Measurements from ENCODE around the gene SPINK6. TPM values are rescaled to one million over a fixed set of nuclear protein-coding genes. Genes with fewer than 3 reads are reported as not detected.

Gene SPINK6
- total and polyA plus RNA-seq, 7 donors = not detected

DNA sequence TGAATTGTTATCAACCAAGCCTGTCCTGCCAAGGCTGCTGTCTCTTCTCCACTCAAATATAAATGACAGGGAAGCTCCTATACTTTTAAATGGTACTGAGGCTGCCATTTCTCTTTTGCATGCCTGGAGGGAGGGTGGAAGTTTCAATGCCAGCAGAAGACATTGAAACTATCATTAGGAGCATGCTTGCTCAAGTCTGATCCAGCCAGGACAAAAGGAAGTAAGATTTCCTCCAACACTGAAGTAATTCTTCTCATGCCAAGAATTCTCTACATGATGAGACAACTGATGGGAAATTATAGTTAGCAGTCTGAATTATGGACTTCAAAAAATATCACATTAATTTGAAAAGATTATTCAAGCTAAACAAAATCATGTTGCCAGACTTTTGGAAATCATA is 5.4 kb downstream of the SPINK6 start:
- no peak overlapping the region for H3K27ac ChIP-seq
- TF ChIP-seq, protein P1, sequence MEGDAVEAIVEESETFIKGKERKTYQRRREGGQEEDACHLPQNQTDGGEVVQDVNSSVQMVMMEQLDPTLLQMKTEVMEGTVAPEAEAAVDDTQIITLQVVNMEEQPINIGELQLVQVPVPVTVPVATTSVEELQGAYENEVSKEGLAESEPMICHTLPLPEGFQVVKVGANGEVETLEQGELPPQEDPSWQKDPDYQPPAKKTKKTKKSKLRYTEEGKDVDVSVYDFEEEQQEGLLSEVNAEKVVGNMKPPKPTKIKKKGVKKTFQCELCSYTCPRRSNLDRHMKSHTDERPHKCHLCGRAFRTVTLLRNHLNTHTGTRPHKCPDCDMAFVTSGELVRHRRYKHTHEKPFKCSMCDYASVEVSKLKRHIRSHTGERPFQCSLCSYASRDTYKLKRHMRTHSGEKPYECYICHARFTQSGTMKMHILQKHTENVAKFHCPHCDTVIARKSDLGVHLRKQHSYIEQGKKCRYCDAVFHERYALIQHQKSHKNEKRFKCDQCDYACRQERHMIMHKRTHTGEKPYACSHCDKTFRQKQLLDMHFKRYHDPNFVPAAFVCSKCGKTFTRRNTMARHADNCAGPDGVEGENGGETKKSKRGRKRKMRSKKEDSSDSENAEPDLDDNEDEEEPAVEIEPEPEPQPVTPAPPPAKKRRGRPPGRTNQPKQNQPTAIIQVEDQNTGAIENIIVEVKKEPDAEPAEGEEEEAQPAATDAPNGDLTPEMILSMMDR (IDR thresholded peaks at IDR 0.05) = no peak
- DNase-seq (no peak), ATAC-seq (no peak)
- no peaks in the 10 kb centered on the region for H3K9me3 ChIP-seq
- H3K4me1 ChIP-seq = no peaks in the 10 kb centered on the region
- no peaks in the 10 kb centered on the region for H3K36me3 ChIP-seq (ENCODE audit: insufficient read depth in 1 of 2, low read depth in 1 of 2)
- no peak overlapping the region for H3K4me3 ChIP-seq
- intact Hi-C loops (cut with DNase I) = no loop called here
- no peaks in the 10 kb centered on the region for H3K27me3 ChIP-seq (ENCODE audit: insufficient read depth in 3 of 3, low read length in 2 of 3)

DNA sequence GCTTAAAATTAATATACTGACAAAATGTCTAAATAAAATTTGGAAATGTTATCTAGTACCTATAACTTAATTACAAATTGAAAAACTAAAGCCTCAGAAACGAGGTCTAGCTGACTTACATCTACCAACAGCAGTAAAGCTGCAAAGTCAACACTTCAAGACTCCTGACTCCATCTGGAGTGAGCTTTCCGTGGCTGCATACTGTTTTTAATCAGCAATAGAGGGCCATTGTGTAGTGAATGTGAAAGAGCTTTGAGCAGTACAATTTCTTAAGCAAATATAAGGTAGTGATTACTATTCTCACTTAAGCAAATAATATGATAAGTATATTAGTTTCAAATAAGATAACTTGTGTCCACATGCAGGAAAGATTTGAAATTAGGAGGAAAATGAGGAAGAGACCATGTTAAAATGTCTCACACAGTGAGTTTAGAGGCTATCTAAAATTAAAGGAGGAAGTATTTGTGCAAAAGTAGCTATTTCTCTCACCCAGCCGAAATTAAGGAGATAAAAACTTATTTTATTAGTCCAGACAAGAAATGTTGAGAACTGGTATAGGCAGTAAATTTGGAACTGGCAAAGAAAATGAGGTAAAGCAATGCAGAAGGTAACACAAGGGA is 6.4 kb downstream of the SPINK6 start:
- intact Hi-C loops (cut with DNase I) = no loop called here
- H3K36me3 ChIP-seq (ENCODE audit: insufficient read depth in 1 of 2, low read depth in 1 of 2) = no peaks in the 10 kb centered on the region
- no peaks in the 10 kb centered on the region for H3K9me3 ChIP-seq
- H3K4me1 ChIP-seq = no peaks in the 10 kb centered on the region
- H3K27me3 ChIP-seq (ENCODE audit: insufficient read depth in 3 of 3, low read length in 2 of 3) = no peaks in the 10 kb centered on the region
- TF ChIP-seq, protein P1 (IDR thresholded peaks at IDR 0.05) = no peak
- ATAC-seq = no peak
- 51 to 60% (median 59%) methylated on average over 3 of the region's 3 CpGs for WGBS, 3 donors
- H3K4me3 ChIP-seq = no peak overlapping the region
- H3K27ac ChIP-seq = no peak overlapping the region
- no peak for DNase-seq

DNA sequence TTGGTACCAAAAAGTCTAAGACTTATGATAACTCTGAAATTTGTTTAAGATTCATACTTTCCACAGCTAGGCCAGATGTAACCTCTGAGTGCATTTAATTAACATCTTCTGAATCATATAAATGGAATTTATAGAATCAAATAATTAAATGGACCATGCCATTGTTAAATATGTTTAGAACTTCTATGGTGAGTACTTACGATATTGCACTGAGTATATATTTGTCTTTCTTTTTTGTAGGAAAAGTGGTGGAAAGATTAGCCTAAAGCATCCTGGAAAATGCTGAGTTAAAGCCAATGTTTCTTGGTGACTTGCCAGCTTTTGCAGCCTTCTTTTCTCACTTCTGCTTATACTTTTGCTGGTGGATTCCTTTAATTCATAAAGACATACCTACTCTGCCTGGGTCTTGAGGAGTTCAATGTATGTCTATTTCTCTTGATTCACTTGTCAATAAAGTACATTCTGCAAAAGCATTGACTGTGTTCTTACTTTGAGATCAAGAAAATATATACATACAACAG is 11.9 kb downstream of the SPINK6 start:
- H3K4me1 ChIP-seq = no peaks in the 10 kb centered on the region
- H3K36me3 ChIP-seq (ENCODE audit: insufficient read depth in 1 of 2, low read depth in 1 of 2) = no peaks in the 10 kb centered on the region
- TF ChIP-seq, protein P1 (IDR thresholded peaks at IDR 0.05) = no peak
- no peak overlapping the region for H3K4me3 ChIP-seq
- DNase-seq (no peak), ATAC-seq (no peak)
- intact Hi-C loops (cut with DNase I) = no loop called here
- no peaks in the 10 kb centered on the region for H3K9me3 ChIP-seq
- WGBS, 3 donors = 73 to 80% (median 79%) methylated on average over 1 of the region's 1 CpG
- no peak overlapping the region for H3K27ac ChIP-seq
- no peaks in the 10 kb centered on the region for H3K27me3 ChIP-seq (ENCODE audit: insufficient read depth in 3 of 3, low read length in 2 of 3)

DNA sequence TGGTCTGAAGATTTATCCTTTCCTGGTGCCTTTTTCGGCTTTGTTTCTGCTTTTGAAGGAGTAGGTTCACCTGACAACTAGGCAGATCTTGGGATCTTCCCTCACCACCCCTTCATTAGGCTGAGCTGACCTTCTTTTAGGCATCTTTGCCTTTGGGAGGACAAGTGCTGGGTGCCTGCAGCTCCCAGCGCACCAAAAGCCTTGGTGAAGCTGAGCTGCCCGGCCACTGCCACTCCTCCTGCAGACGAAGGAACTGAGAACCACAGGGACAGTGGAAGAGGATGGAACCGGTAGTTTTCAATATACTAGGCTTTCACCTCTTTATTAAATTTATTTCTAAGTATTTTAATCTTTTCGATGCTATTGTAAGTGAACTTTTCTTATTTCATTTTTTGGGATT is 18.7 kb downstream of the SPINK6 start:
- DNase-seq (no peak), ATAC-seq (no peak)
- H3K27ac ChIP-seq = no peak overlapping the region
- no peaks in the 10 kb centered on the region for H3K4me1 ChIP-seq
- 68 to 75% (median 71%) methylated on average over 6 of the region's 6 CpGs for WGBS, 3 donors
- TF ChIP-seq, protein P1 (IDR thresholded peaks at IDR 0.05) = no peak
- H3K27me3 ChIP-seq (ENCODE audit: insufficient read depth in 3 of 3, low read length in 2 of 3) = no peaks in the 10 kb centered on the region
- intact Hi-C loops (cut with DNase I) = no loop called here
- no peak overlapping the region for H3K4me3 ChIP-seq
- no peaks in the 10 kb centered on the region for H3K9me3 ChIP-seq
- H3K36me3 ChIP-seq (ENCODE audit: insufficient read depth in 1 of 2, low read depth in 1 of 2) = no peaks in the 10 kb centered on the region

Measured in psoas muscle (tissue), 8 donors.